HG02870 (cell line): Measurements from ENCODE around the gene SCUBE1.

ENCODE experiments used
- ATAC-seq: cut with Tn5 transposase; IDR thresholded peaks from one replicate; pipeline ENCODE4 v1.9.1; 2021; ENCODE audit warnings: mild to moderate bottlenecking, moderate library complexity; ENCODE audit not compliant: unreplicated experiment

The SCUBE1 gene

GRCh38 chr22:43304831-43305590, 38.2 kb downstream of the SCUBE1 start:
- ATAC-seq: no peak

- no peak for ATAC-seq
Measured at GRCh38 chr22:43303751-43304150, 39.4 kb downstream of the SCUBE1 start.

GRCh38 chr22:43303166-43303565, 40.0 kb downstream of the SCUBE1 start:
- no peak for ATAC-seq

GRCh38 chr22:43302531-43303041, 40.6 kb downstream of the SCUBE1 start:
- no peak for ATAC-seq

GRCh38 chr22:43301866-43302265, 41.3 kb downstream of the SCUBE1 start:
- no peak for ATAC-seq

GRCh38 chr22:43300891-43301676, 42.1 kb downstream of the SCUBE1 start:
- no peak for ATAC-seq

GRCh38 chr22:43299736-43300135, 43.4 kb downstream of the SCUBE1 start:
- no peak for ATAC-seq

GRCh38 chr22:43298062-43298801, 44.9 kb downstream of the SCUBE1 start:
- no peak for ATAC-seq

GRCh38 chr22:43297270-43298061, 45.7 kb downstream of the SCUBE1 start:
- ATAC-seq: no peak

GRCh38 chr22:43296276-43296902, 46.8 kb downstream of the SCUBE1 start:
- ATAC-seq: no peak

GRCh38 chr22:43295660-43296059, 47.5 kb downstream of the SCUBE1 start:
- ATAC-seq: no peak

GRCh38 chr22:43295173-43295572, 48.0 kb downstream of the SCUBE1 start:
- no peak for ATAC-seq

- no peak for ATAC-seq
Measured at GRCh38 chr22:43293655-43294392, 49.3 kb downstream of the SCUBE1 start.

GRCh38 chr22:43293259-43293654, 49.9 kb downstream of the SCUBE1 start:
- no peak for ATAC-seq

- ATAC-seq: no peak
Measured at GRCh38 chr22:43292630-43293018, 50.5 kb downstream of the SCUBE1 start.

- no peak for ATAC-seq
Measured at GRCh38 chr22:43291381-43291780, 51.8 kb downstream of the SCUBE1 start.

GRCh38 chr22:43289976-43290721, 53.0 kb downstream of the SCUBE1 start:
- no peak for ATAC-seq

- ATAC-seq: no peak
Measured at GRCh38 chr22:43289531-43289963, 53.6 kb downstream of the SCUBE1 start.
